ENCODE measurements around the gene EPHA3.

DNA sequence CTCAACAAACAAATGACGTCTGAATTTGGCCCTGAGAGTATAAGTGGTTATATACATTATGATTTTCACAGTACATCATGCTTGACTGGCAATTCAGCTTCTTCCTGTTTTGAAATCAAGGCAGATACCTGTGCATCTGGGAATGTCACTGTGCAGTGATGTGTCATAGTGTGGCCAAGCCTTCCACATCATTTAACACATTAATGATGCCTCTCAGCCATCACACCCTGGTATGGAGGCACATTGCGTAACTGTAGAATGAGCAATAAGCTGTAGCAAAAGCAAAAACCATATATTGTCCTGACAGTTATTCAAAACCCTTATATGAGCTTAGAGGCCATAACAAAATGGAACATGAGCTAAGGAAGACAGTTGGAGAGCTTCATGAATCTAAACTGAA, 246.0 kb downstream of the EPHA3 start:
- no peak for TF ChIP-seq EZH2 (IDR thresholded peaks at IDR 0.05; ENCODE audit: borderline replicate concordance, insufficient read depth, low read length, poor library complexity, severe bottlenecking)
- TF ChIP-seq CTCF (IDR thresholded peaks at IDR 0.05; ENCODE audit: poor library complexity, severe bottlenecking) = no peak
- peak; percentile 60 for TF ChIP-seq EP300 (conservative IDR thresholded peaks at IDR 0.05; ENCODE audit: poor library complexity, severe bottlenecking)
